ENCODE data around the gene AKAP10.

DNA sequence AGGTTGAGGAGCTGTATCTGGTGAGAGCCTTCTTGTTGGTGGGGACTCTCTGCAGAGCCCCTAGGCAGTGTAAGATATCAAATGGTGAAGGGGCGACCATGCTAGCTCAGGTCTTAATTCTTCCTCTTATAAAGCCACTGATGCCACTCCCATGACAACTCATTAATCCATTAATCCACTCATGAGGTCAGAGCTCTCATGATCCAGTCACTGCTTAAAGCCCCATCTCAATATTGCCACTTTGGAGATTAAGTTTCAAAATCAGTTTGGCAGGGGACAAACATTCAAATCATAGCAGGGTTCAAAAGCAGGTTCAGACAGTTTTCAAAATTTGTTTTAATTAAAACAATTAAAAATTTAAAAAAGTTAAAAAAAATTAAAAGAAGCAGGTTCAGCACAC, 18.5 kb upstream of the AKAP10 start:
- TF ChIP-seq, protein P1, sequence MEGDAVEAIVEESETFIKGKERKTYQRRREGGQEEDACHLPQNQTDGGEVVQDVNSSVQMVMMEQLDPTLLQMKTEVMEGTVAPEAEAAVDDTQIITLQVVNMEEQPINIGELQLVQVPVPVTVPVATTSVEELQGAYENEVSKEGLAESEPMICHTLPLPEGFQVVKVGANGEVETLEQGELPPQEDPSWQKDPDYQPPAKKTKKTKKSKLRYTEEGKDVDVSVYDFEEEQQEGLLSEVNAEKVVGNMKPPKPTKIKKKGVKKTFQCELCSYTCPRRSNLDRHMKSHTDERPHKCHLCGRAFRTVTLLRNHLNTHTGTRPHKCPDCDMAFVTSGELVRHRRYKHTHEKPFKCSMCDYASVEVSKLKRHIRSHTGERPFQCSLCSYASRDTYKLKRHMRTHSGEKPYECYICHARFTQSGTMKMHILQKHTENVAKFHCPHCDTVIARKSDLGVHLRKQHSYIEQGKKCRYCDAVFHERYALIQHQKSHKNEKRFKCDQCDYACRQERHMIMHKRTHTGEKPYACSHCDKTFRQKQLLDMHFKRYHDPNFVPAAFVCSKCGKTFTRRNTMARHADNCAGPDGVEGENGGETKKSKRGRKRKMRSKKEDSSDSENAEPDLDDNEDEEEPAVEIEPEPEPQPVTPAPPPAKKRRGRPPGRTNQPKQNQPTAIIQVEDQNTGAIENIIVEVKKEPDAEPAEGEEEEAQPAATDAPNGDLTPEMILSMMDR (IDR thresholded peaks at IDR 0.05) = no peak
- TF ChIP-seq POLR2A (IDR thresholded peaks at IDR 0.05) (no peak), EP300 (IDR thresholded peaks at IDR 0.05) (no peak)
